Urinary bladder (tissue), 4 donors: ENCODE data around the gene COBL. TPM values are rescaled to one million over a fixed set of nuclear protein-coding genes. Genes with fewer than 3 reads are reported as not detected.
"Not testable (repeated sequence)": the region's sequence is repeated elsewhere in the genome, so short reads cannot be mapped to it uniquely, and the experiment has no call there.

Source experiments
- DNase-seq: peaks from one replicate; pipeline ENCODE4 v3.0.0-alpha.2; 2015; ENCODE audit errors: extremely low spot score
- H3K27ac ChIP-seq: one replicate; pipeline ENCODE4 v1.5.1; 2013; ENCODE audit warnings: low read depth, mild to moderate bottlenecking, moderate library complexity
- H3K36me3 ChIP-seq: one replicate; pipeline ENCODE4 v1.6.1; 2013; ENCODE audit warnings: mild to moderate bottlenecking, moderate library complexity; ENCODE audit not compliant: insufficient read depth
- H3K4me1 ChIP-seq: one replicate; pipeline ENCODE4 v1.6.1; 2013; ENCODE audit warnings: mild to moderate bottlenecking, moderate library complexity; ENCODE audit not compliant: insufficient read depth
- H3K4me3 ChIP-seq: one replicate; pipeline ENCODE4 v1.5.1; 2013; ENCODE audit warnings: low read depth, low read length
- WGBS: extraction: QIAGEN DNeasy Blood & Tissue Kit; methylation state at CpG from one replicate; pipeline ENCODE4 v1.1.7; 2013; 5-methylcytosine and 5-hydroxymethylcytosine counted together
- polyA plus RNA-seq: library from polyadenylated mRNA; stranded (reverse); fragments of 200-250 nt; gene quantifications from one replicate; pipeline ENCODE4 v1.2.3, GENCODE V29; 2013
- total RNA-seq: library from RNA; depleted of rRNA; stranded (reverse); fragments of >200 nt; gene quantifications from one replicate; pipeline ENCODE4 v1.2.3, GENCODE V29; 2014
- donor health status: healthy with polysubstance abuse.
- donor health status: healthy.

Gene COBL
- total and polyA plus RNA-seq, 2 donors, result 1.6 to 3.3 TPM

GRCh38 chr7:51208125-51208524, 108.5 kb downstream of the COBL start:
- not testable (repeated sequence) for H3K27ac ChIP-seq, DNase-seq, H3K4me1 ChIP-seq, H3K36me3 ChIP-seq, H3K4me3 ChIP-seq
- WGBS, result 92% methylated on average over 22 of the region's 30 CpGs

GRCh38 chr7:51198654-51199053, 118.0 kb downstream of the COBL start:
- Histone ChIP-seq H3K27ac (no peak overlapping the region), H3K4me1 (no peaks in the 10 kb centered on the region), H3K36me3 (no peaks in the 10 kb centered on the region), H3K4me3 (no peak overlapping the region)
- no peak for DNase-seq
- WGBS, result 34% methylated on average over 1 of the region's 1 CpG

- H3K36me3 ChIP-seq, result no peaks in the 10 kb centered on the region
- no peaks in the 10 kb centered on the region for H3K4me1 ChIP-seq
- DNase-seq, result no peak
- no peak overlapping the region for H3K27ac ChIP-seq
- WGBS, result 88% methylated on average over 5 of the region's 5 CpGs
- H3K4me3 ChIP-seq, result no peak overlapping the region
Measured at GRCh38 chr7:51190969-51191368, 125.6 kb downstream of the COBL start.

- H3K4me3 ChIP-seq, result no peak overlapping the region
- DNase-seq, result no peak
- H3K4me1 ChIP-seq, result no peaks in the 10 kb centered on the region
- 95% methylated on average over 2 of the region's 2 CpGs for WGBS
- no peaks in the 10 kb centered on the region for H3K36me3 ChIP-seq
- no peak overlapping the region for H3K27ac ChIP-seq
Measured at GRCh38 chr7:51189777-51190176, 126.8 kb downstream of the COBL start.

GRCh38 chr7:51188987-51189386, 127.6 kb downstream of the COBL start:
- Histone ChIP-seq H3K27ac (no peak overlapping the region), H3K36me3 (no peaks in the 10 kb centered on the region), H3K4me3 (no peak overlapping the region), H3K4me1 (no peaks in the 10 kb centered on the region)
- no peak for DNase-seq
- 86% methylated on average over 3 of the region's 3 CpGs for WGBS

GRCh38 chr7:51187941-51188340, 128.7 kb downstream of the COBL start:
- no peak for DNase-seq

GRCh38 chr7:51186531-51186930, 130.1 kb downstream of the COBL start:
- H3K4me3 ChIP-seq, result no peak overlapping the region
- H3K4me1 ChIP-seq, result no peaks in the 10 kb centered on the region
- no peaks in the 10 kb centered on the region for H3K36me3 ChIP-seq
- 75% methylated on average over 5 of the region's 5 CpGs for WGBS
- no peak for DNase-seq
- H3K27ac ChIP-seq, result no peak overlapping the region

More at GRCh38 chr7:51187941-51188340, 128.7 kb downstream of the COBL start:
- H3K27ac ChIP-seq, result no peak overlapping the region
- H3K4me1 ChIP-seq, result no peaks in the 10 kb centered on the region
- no peak overlapping the region for H3K4me3 ChIP-seq
- WGBS, result 43% methylated on average over 6 of the region's 6 CpGs
- H3K36me3 ChIP-seq, result no peaks in the 10 kb centered on the region

GRCh38 chr7:51182636-51183166, 133.9 kb downstream of the COBL start:
- 37% methylated on average over 6 of the region's 6 CpGs for WGBS
- H3K27ac ChIP-seq, result no peak overlapping the region

GRCh38 chr7:51180092-51180491, 136.5 kb downstream of the COBL start:
- no peaks in the 10 kb centered on the region for H3K4me1 ChIP-seq
- H3K4me3 ChIP-seq, result no peak overlapping the region
- H3K27ac ChIP-seq, result no peak overlapping the region
- no peak for DNase-seq
- H3K36me3 ChIP-seq, result no peaks in the 10 kb centered on the region
- WGBS, result 62% methylated on average over 4 of the region's 4 CpGs

More at GRCh38 chr7:51182636-51183166, 133.9 kb downstream of the COBL start:
- Histone ChIP-seq H3K4me1 (no peaks in the 10 kb centered on the region), H3K36me3 (no peaks in the 10 kb centered on the region), H3K4me3 (no peak overlapping the region)
- no peak for DNase-seq

- H3K4me1 ChIP-seq, result no peaks in the 10 kb centered on the region
- no peak for DNase-seq
- 25% methylated on average over 3 of the region's 3 CpGs for WGBS
Measured at GRCh38 chr7:51175992-51176388, 140.6 kb downstream of the COBL start.

GRCh38 chr7:51175316-51175991, 141.2 kb downstream of the COBL start:
- H3K4me1 ChIP-seq, result no peaks in the 10 kb centered on the region
- H3K27ac ChIP-seq, result no peak overlapping the region
- no peak overlapping the region for H3K4me3 ChIP-seq
- WGBS, result 43% methylated on average over 6 of the region's 6 CpGs
- DNase-seq, result no peak
- no peaks in the 10 kb centered on the region for H3K36me3 ChIP-seq

More at GRCh38 chr7:51175992-51176388, 140.6 kb downstream of the COBL start:
- H3K27ac ChIP-seq, result no peak overlapping the region
- H3K4me3 ChIP-seq, result no peak overlapping the region
- H3K36me3 ChIP-seq, result no peaks in the 10 kb centered on the region

- 72% methylated on average over 1 of the region's 1 CpG for WGBS
- Histone ChIP-seq H3K36me3 (no peaks in the 10 kb centered on the region), H3K27ac (no peak overlapping the region), H3K4me3 (no peak overlapping the region), H3K4me1 (no peaks in the 10 kb centered on the region)
- DNase-seq, result no peak
Measured at GRCh38 chr7:51165337-51165736, 151.3 kb downstream of the COBL start.

- H3K4me3 ChIP-seq, result no peak overlapping the region
- H3K27ac ChIP-seq, result no peak overlapping the region
- DNase-seq, result peak; percentile 45
- H3K36me3 ChIP-seq, result no peaks in the 10 kb centered on the region
- 22% methylated on average over 9 of the region's 9 CpGs for WGBS
- no peaks in the 10 kb centered on the region for H3K4me1 ChIP-seq
Measured at GRCh38 chr7:51162724-51163329, 153.8 kb downstream of the COBL start.

- no peak for DNase-seq
- no peaks in the 10 kb centered on the region for H3K4me1 ChIP-seq
- no peaks in the 10 kb centered on the region for H3K36me3 ChIP-seq
- H3K27ac ChIP-seq, result no peak overlapping the region
- no peak overlapping the region for H3K4me3 ChIP-seq
- 87% methylated on average over 6 of the region's 6 CpGs for WGBS
Measured at GRCh38 chr7:51161937-51162336, 154.7 kb downstream of the COBL start.
